HepG2 (cell line): Measurements from ENCODE around the gene KLHDC4. TPM values are rescaled to one million over a fixed set of nuclear protein-coding genes. Genes with fewer than 3 reads are reported as not detected.

Experiments used
- DNMT1 ChIP-seq: sonication (generic); formaldehyde crosslinking; IDR thresholded peaks from 2 replicates; pipeline ENCODE4 v1.5.1; 2020; ENCODE audit warnings: mild to moderate bottlenecking, missing genetic modification reagents
- ESRRA ChIP-seq: sonication (generic); formaldehyde crosslinking; IDR thresholded peaks from 2 replicates; pipeline ENCODE4 v1.5.1; 2020; ENCODE audit warnings: mild to moderate bottlenecking, low read depth, missing genetic modification reagents
- FOXM1 ChIP-seq: sonication (generic); formaldehyde crosslinking; IDR thresholded peaks from 2 replicates; pipeline ENCODE4 v1.5.0; 2020; ENCODE audit warnings: missing genetic modification reagents
- HHEX ChIP-seq: IDR thresholded peaks from 2 replicates; pipeline ENCODE4 v1.6.1; 2016; ENCODE audit warnings: control low read depth
- HMG20B ChIP-seq: conservative IDR thresholded peaks from 2 replicates; pipeline ENCODE4 v1.6.1; 2016; ENCODE audit warnings: missing genetic modification reagents, missing compliant biosample characterization
- HMGXB3 ChIP-seq: sonication (generic); formaldehyde crosslinking; IDR thresholded peaks from 2 replicates; pipeline ENCODE4 v1.4.0; 2020; ENCODE audit warnings: missing genetic modification reagents, borderline replicate concordance
- IKZF1 ChIP-seq: fragments of 450-650 bp; IDR thresholded peaks from 2 replicates; pipeline ENCODE4 v1.7.1; 2016
- KAT2B ChIP-seq: fragments of 150-350 bp; IDR thresholded peaks from 2 replicates; pipeline ENCODE4 v1.6.1; 2014; ENCODE audit warnings: low read depth, low read length, borderline replicate concordance
- PAX8 ChIP-seq: sonication (generic); formaldehyde crosslinking; IDR thresholded peaks from 2 replicates; pipeline ENCODE4 v1.8.0; 2022; ENCODE audit warnings: mild to moderate bottlenecking, missing genetic modification reagents, borderline replicate concordance
- REPIN1 ChIP-seq: sonication (generic); formaldehyde crosslinking; IDR thresholded peaks from 2 replicates; pipeline ENCODE4 v1.8.0; 2022; ENCODE audit warnings: missing genetic modification reagents, low read depth, mild to moderate bottlenecking, borderline replicate concordance
- RXRA ChIP-seq: sonication (generic); formaldehyde crosslinking; IDR thresholded peaks from 2 replicates; pipeline ENCODE4 v1.5.1; 2020; ENCODE audit warnings: missing genetic modification reagents
- SSRP1 ChIP-seq: IDR thresholded peaks from 2 replicates; pipeline ENCODE4 v1.6.1; 2016; ENCODE audit warnings: control low read depth
- STAT5B ChIP-seq: sonication (generic); formaldehyde crosslinking; IDR thresholded peaks from 2 replicates; pipeline ENCODE4 v1.4.0; 2020; ENCODE audit warnings: missing genetic modification reagents
- ZBTB20 ChIP-seq: sonication (generic); formaldehyde crosslinking; IDR thresholded peaks from 2 replicates; pipeline ENCODE4 v1.8.1; 2023; ENCODE audit warnings: missing genetic modification reagents, low read depth, mild to moderate bottlenecking, borderline replicate concordance
- ZNF232 ChIP-seq: sonication (generic); formaldehyde crosslinking; IDR thresholded peaks from 2 replicates; pipeline ENCODE4 v1.4.0; 2020; ENCODE audit warnings: missing genetic modification reagents, borderline replicate concordance
- ZNF33B ChIP-seq: sonication (generic); formaldehyde crosslinking; IDR thresholded peaks from 2 replicates; pipeline ENCODE4 v1.5.1; 2020; ENCODE audit warnings: mild to moderate bottlenecking, missing genetic modification reagents
- ZNF547 ChIP-seq: sonication (generic); formaldehyde crosslinking; IDR thresholded peaks from 2 replicates; pipeline ENCODE4 v1.5.1; 2020; ENCODE audit warnings: mild to moderate bottlenecking, missing genetic modification reagents
- ZNF589 ChIP-seq: sonication (generic); formaldehyde crosslinking; conservative IDR thresholded peaks from 2 replicates; pipeline ENCODE4 v1.8.0; 2022; ENCODE audit warnings: mild to moderate bottlenecking, moderate library complexity, missing genetic modification reagents
- ZNF598 ChIP-seq: sonication (generic); formaldehyde crosslinking; IDR thresholded peaks from 2 replicates; pipeline ENCODE4 v1.5.1; 2020; ENCODE audit warnings: mild to moderate bottlenecking, missing genetic modification reagents, borderline replicate concordance
- ZNF83 ChIP-seq: sonication (generic); formaldehyde crosslinking; IDR thresholded peaks from 2 replicates; pipeline ENCODE4 v1.4.0; 2020; ENCODE audit warnings: missing genetic modification reagents, mild to moderate bottlenecking, borderline replicate concordance
- ZSCAN31 ChIP-seq: sonication (generic); formaldehyde crosslinking; IDR thresholded peaks from 2 replicates; pipeline ENCODE4 v1.5.0; 2020; ENCODE audit warnings: low read depth, mild to moderate bottlenecking, missing genetic modification reagents
- polyA plus RNA-seq, 8 experiments: library from polyadenylated mRNA; depleted of rRNA in 3 of 8; stranded (reverse) in 7 of 8; unstranded in 1 of 8; fragments of >200 nt; fragmentation: Illumina TruSeq in 4 of 8; extraction: Trizol in 4 of 8; gene quantifications; 2 replicates each; pipeline versions ENCODE4 v1.2.1 to v1.2.3, GENCODE V29; 2011 to 2016; ENCODE audit warnings: low read depth in 4 of 8, missing spikeins in 1 of 8, mixed read lengths in 1 of 8; ENCODE audit not compliant: insufficient read depth in 1 of 8
- total RNA-seq, 5 experiments: library from RNA; depleted of rRNA; stranded (reverse); fragments of >200 nt; fragmentation: Illumina TruSeq; extraction: Trizol; gene quantifications; 2 replicates each; pipeline ENCODE4 v1.2.3, GENCODE V29; 2016; ENCODE audit warnings: low read depth in 1 of 5
- TF ChIP-seq, protein P1 (sequence below): sonication (generic); formaldehyde crosslinking; IDR thresholded peaks from 2 replicates; pipeline ENCODE4 v1.4.0; 2020; ENCODE audit warnings: missing genetic modification reagents, borderline replicate concordance
- TF ChIP-seq, protein P2 (sequence below): sonication (generic); formaldehyde crosslinking; IDR thresholded peaks from 2 replicates; pipeline ENCODE4 v1.8.0; 2022; ENCODE audit warnings: missing genetic modification reagents, mild to moderate bottlenecking, moderate library complexity, borderline replicate concordance
- TF ChIP-seq, protein P3 (sequence below): sonication (generic); formaldehyde crosslinking; IDR thresholded peaks from 2 replicates; pipeline ENCODE4 v1.5.0; 2020; ENCODE audit warnings: missing genetic modification reagents

The KLHDC4 gene
- total and polyA plus RNA-seq, 2 of the 13 experiments (the other 11 are each of a cell fraction or from before 2014, with no cell fraction given), result 18.7 to 31.8 TPM

DNA sequence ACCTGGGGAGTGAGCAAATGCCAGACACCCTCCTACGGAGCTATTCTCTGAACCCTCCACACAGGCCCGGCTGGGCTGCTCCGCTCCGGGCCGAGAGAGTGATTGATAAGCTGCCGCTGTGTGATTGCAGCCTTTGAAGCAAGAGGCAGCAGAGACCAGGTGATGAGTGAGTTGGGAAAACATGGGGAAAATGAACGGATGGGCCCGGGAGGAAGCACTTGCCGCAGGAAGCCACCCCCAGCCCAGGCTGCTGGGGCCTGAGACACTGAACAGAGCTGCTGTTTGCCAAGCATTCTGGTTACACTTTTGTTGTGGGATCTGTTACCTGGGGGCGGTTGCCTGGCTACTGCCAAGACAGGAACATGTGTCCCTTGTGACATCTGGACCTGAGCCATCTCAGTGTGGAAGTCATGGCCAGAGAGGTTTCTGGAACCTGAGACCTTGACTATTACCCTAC, 46.4 kb upstream of the KLHDC4 start (continued):
- TF ChIP-seq HMGXB3 (no peak), ZNF232 (CRISPR knock-in tag) (no peak), RXRA (CRISPR knock-in tag) (no peak), STAT5B (no peak), DNMT1 (CRISPR knock-in tag) (no peak), PAX8 (CRISPR knock-in tag) (no peak), ESRRA (CRISPR knock-in tag) (no peak), ZSCAN31 (CRISPR knock-in tag) (no peak), HMG20B (CRISPR knock-in tag) (0 out of 2 replicates have a peak, but pooled peaks have one; percentile 55), HHEX (CRISPR knock-in tag) (no peak), KAT2B (no peak), FOXM1 (no peak), ZNF598 (CRISPR knock-in tag) (peak; percentile 30; the same call in 1 of the 2 replicates), ZNF589 (CRISPR knock-in tag) (no peak), SSRP1 (CRISPR knock-in tag) (no peak), ZBTB20 (no peak), ZNF33B (CRISPR knock-in tag) (no peak), ZNF547 (CRISPR knock-in tag) (no peak), REPIN1 (CRISPR knock-in tag) (no peak), ZNF83 (CRISPR knock-in tag) (no peak), IKZF1 (no peak)
- TF ChIP-seq, protein P1, sequence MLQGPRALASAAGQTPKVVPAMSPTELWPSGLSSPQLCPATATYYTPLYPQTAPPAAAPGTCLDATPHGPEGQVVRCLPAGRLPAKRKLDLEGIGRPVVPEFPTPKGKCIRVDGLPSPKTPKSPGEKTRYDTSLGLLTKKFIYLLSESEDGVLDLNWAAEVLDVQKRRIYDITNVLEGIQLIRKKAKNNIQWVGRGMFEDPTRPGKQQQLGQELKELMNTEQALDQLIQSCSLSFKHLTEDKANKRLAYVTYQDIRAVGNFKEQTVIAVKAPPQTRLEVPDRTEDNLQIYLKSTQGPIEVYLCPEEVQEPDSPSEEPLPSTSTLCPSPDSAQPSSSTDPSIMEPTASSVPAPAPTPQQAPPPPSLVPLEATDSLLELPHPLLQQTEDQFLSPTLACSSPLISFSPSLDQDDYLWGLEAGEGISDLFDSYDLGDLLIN (CRISPR knock-in tag), result no peak
- TF ChIP-seq, protein P2, sequence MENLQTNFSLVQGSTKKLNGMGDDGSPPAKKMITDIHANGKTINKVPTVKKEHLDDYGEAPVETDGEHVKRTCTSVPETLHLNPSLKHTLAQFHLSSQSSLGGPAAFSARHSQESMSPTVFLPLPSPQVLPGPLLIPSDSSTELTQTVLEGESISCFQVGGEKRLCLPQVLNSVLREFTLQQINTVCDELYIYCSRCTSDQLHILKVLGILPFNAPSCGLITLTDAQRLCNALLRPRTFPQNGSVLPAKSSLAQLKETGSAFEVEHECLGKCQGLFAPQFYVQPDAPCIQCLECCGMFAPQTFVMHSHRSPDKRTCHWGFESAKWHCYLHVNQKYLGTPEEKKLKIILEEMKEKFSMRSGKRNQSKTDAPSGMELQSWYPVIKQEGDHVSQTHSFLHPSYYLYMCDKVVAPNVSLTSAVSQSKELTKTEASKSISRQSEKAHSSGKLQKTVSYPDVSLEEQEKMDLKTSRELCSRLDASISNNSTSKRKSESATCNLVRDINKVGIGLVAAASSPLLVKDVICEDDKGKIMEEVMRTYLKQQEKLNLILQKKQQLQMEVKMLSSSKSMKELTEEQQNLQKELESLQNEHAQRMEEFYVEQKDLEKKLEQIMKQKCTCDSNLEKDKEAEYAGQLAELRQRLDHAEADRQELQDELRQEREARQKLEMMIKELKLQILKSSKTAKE, result no peak
- TF ChIP-seq, protein P3, sequence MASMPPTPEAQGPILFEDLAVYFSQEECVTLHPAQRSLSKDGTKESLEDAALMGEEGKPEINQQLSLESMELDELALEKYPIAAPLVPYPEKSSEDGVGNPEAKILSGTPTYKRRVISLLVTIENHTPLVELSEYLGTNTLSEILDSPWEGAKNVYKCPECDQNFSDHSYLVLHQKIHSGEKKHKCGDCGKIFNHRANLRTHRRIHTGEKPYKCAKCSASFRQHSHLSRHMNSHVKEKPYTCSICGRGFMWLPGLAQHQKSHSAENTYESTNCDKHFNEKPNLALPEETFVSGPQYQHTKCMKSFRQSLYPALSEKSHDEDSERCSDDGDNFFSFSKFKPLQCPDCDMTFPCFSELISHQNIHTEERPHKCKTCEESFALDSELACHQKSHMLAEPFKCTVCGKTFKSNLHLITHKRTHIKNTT, result no peak
